ENCODE measurements around the gene HEPACAM.
A peak's percentile ranks its signal among the peaks of the same experiment; 100 is the strongest.
"Not testable (repeated sequence)": the region's sequence is repeated elsewhere in the genome, so short reads cannot be mapped to it uniquely, and the experiment has no call there.

The HEPACAM gene, protein sequence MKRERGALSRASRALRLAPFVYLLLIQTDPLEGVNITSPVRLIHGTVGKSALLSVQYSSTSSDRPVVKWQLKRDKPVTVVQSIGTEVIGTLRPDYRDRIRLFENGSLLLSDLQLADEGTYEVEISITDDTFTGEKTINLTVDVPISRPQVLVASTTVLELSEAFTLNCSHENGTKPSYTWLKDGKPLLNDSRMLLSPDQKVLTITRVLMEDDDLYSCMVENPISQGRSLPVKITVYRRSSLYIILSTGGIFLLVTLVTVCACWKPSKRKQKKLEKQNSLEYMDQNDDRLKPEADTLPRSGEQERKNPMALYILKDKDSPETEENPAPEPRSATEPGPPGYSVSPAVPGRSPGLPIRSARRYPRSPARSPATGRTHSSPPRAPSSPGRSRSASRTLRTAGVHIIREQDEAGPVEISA

DNA sequence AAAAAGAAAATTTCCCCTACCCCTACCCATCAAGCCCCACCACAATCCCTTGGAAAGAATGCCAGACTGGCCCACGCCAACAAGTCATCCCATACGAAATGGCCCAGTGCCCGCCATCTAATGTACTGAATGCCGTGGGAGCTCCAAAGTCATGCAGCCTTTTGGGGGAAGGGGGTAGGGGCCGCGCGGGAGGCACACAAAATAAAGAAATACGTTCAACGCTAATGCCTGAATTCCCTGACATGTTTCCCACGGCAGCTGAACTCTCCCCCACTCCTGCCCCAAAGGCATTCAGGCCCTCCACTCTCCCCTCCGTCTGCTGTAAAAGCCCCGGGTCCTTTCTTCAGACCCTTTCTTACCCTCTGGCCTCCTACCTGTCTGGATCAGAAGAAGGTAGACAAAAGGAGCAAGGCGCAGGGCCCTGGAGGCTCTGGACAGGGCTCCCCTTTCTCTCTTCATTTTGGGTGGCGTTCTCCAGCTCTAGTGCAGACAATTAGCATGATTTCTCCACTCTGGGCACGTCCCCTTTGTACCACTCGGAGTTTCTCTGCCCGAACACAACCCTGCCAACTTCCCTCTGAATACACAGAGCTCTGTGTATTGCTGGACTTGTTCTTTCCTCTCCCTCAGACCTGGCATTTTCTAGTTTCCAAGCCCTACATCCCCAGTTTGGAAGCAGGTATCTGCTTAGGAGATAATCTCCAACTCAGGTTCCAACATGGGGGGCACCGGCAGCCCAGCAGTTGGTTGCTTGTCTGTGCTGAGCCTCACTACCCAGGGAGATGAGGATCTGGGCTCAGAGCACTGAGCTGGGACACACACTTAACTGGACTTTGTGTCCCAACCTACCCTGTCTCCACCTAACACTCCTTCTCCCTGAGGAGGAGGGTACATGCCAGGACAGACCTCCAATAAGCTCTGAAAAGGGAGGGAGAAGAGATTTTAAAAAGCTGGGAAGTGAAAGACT, at the start of gene HEPACAM:
Gene HEPACAM (minus strand): TSS at position 500 of the 967 bp plus-strand sequence. CDS start 41 bp downstream, at position 459.
- DNase-seq (ENCODE audit: low read depth in 2 of 2) = no peak

DNA sequence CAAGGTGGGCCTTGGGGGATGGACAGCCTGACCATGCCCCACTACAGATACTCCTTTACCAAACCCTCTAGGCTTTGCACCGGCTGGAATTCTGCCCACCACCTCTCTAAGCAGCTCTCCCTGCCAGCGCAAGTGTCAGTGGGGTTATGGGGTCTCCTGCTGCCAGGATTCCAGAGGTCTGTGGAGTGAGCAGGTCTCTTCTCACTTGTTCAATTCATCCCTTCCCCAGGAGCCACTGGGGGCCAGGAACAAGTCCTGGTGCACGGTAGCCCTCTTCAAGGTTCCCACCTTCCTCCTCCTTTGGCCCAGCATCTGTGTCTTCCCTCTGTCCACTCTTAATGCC, 48.6 kb upstream of the HEPACAM start:
- no peak for DNase-seq (ENCODE audit: low read depth in 2 of 2)

DNA sequence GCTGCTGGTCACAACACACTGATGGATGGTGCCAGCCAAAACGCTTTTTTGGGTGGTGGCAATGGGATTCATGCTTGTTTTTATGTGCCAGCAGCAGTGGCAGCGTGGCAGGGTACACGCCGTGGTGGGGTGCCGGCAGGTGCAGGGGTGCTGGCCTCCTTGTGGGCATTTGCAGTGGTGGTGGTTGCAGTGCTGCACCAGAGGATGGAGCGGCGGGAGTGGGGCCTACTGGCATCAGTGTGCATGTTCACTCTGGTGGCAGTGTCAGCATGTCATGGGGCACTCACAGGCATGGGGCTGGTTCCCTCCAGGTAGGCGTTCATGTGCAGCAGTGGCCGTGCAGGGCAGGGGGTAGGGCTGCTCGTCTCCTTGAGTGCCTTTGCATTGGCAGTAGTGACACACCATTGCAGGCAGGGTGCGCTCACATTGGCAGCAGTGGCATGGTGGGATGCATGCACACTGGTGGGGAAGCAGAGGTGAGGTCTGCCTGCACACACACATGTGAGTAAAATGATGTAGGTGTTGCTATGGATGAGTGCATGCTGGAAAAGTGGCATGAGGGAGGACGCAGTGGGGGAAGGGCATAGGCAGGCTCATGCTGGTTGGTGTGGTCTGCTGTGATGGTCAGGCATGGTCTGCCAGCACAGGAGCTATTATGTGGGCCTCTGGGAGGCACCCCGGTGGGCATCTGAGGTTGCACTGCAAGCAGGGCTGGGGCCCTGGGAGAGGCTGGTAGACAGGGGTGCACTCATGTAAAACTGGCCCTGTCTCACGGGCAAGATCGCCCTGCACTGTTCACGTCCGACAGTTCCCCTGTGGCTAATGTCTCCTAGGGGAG, 48.0 kb upstream of the HEPACAM start:
- DNase-seq (ENCODE audit: low read depth in 2 of 2) = no peak

DNA sequence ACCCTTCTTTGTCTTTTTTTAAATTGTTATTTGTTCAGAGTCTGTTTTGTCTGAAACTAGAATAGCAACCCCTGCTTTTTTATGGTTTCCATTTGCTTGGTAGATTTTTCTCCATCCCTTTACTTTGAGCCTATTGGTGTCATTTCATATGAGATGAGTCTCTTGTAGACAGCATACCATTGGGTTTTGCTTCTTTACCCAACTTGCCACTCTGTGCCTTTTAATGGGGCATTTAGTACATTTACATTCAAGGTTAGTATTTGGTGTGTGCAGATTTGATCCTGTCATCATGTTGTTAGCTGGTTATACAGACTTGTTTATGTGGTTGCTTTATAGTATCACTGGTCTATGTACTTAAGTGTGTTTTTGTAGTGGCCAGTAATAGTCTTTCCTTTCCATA, 46.2 kb upstream of the HEPACAM start:
- no peak for DNase-seq (ENCODE audit: low read depth in 2 of 2)

DNA sequence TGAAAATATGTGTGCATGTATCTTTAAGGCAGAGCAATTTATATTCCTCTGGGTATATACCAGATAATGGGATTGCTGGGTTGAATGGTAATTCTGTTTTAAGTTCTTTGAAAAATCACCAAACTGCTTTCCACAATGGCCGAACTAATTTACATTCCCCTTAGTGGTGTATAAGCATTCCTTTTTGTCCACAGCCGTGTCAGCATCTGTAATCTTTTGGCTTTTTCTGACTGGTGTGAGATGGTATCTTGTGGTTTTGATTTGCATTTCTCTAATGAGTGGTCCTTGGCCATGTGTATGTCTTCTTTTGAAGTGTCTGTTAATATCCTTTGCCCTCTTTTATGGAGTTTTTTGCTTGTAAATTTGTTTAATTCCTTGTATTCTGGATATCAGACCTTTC, 42.5 kb upstream of the HEPACAM start:
- DNase-seq (ENCODE audit: low read depth in 2 of 2) = no peak

DNA sequence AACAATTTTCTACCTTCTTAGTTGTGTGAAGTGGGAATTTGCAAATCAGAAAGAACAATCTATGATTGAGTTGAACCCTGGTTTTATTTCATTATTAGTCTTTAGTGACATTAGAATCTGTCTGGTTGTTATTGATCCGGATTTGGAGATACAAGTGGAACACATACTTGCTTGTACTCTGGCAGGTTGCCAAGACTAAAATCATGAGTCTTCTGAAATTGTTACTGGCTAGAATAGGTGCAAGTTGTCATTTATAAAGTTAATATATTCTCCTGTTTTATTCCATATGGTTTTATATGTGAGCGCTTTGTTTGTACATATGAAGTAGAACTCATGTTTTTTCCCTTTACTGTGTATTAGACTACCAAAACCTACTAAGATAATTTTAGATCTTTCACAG, 41.2 kb upstream of the HEPACAM start:
- no peak for DNase-seq (ENCODE audit: low read depth in 2 of 2)

DNA sequence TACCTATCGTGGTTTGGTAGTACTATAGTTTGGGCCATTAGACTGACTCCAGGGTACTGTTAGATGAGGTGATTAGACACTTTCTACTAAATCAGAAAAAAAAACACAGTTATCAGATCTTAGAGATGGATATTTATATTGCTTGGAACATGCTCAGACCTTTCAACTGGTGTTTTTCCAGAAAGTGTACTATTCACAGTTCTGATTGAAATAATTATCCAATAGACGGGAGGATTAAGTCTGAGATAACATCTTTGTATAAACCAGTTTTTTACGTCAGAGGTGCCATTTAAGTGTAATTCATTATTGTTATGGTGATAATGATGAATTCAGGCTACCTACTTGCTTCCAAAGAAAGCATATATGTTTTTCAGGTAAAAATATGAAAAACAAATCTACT, 40.7 kb upstream of the HEPACAM start:
- DNase-seq (ENCODE audit: low read depth in 2 of 2) = no peak

DNA sequence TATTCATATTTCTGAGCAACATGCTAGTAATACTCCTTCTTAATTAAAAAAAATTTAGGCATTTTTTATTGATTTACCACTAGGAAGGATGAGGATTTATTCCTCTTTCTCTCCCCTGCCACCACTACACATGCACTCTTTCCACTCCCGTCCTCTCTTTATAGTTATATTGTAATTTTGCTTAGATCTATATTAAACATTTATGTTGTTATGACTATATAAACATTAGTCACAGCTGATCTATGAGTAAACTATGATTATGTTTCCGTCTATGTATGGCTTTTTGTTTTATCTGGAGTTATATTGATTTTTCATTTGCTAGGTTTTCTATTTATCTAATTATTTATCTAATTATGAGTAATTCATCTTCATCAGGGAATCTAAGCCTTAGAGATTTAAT, 36.0 kb upstream of the HEPACAM start:
- DNase-seq (ENCODE audit: low read depth in 2 of 2) = no peak

DNA sequence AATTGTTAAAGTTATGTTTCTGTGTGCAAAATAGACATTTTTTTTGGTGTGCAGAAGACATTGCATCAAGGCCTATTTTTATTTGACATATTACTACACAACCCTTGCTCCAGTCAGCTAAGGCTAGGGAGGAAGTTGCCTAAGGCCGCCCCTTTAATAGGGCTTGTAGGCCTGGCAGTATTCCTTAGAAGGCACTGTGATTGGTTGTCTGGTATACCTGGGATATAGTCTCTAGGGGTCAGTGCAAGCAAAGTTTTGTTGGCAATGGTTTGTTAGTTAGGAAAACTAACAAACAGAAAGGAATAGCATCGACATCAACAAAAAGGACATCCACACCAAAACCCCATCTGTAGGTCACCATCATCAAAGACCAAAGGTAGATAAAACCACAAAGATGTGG, 35.1 kb upstream of the HEPACAM start:
- DNase-seq (ENCODE audit: low read depth in 2 of 2) = no peak

DNA sequence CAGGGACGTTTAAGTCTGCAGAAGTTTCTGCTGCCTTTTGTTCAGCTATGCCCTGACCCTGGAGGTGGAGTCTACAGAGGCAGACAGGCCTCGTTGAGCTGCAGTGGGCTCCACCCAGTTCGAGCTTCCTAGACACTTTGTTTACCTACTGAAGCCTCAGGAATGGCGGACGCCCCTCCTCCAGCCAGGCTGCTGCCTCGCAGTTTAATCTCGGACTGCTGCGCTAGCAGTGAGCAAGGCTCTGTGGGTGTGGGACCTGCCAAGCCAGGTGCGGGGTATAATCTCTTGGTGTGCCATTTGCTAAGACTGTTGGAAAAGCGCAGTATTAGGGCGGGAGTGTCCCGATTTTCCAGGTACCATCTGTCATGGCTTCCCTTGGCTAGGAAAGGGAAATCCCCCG, 32.4 kb upstream of the HEPACAM start:
- DNase-seq (ENCODE audit: low read depth in 2 of 2) = not testable (repeated sequence)

DNA sequence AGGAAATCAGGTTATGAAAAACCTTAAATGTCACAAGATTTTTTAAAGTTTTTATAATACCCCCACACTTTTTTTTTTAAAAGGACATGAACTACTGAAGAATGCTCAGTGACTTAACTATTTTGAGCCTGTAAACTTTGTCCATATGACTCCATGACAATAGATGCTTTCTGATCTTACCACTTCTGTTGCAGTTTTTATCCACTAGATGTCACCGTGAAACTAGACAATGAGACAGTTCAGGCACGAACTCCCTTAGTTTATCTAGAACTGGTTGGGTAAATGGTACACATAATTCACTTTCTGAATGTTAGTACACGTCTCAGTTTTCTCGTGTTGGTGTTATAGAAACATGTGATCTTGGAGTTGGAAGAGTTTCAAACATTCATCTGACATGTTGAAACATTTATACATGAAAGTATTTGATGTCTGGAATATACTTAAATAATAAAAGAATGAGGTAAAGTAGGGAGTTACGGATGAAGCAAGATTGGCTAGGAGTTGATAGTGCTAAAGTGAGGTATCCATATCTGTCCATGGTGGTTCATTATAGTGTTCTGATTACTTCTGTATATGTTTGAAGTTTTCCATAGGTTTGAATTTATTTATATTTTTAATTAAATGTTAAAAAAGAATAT, 26.2 kb upstream of the HEPACAM start:
- DNase-seq (ENCODE audit: low read depth in 2 of 2) = no peak

DNA sequence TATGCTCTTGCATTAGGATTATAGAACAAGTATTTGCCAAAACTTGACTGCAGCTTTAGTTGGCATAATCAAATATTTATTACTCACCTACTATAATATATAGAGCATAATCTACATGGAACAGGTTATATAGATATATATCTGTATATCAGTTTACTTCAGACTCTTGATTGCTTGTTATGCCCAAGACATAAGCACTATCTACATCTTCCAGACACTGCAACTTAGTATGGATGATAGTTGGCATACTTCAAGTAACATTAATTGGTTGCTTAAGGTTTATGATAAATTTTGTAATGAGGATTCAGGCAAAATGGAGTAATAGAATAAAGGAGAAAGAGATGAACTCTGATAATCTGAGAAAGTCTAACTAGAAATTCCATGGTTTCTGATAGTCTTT, 19.2 kb upstream of the HEPACAM start:
- DNase-seq (ENCODE audit: low read depth in 2 of 2) = no peak

DNA sequence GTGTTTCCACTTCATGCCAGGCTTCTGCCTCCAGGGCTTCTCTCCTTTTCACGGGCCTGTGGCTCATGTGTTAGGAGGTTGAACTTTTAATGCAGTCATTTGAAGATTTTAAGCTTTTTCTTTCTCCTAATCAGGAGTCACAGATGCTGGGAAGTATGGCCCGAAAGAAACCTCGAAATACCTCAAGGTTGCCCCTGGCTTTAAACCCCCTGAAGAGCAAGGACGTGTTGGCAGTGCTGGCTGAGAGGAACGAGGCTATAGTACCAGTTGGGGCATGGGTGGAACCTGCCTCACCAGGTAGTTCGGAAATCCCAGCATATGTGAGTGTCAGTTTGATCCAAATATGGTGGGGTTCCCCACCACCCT, 18.7 kb upstream of the HEPACAM start:
- DNase-seq (ENCODE audit: low read depth in 2 of 2) = no peak

DNA sequence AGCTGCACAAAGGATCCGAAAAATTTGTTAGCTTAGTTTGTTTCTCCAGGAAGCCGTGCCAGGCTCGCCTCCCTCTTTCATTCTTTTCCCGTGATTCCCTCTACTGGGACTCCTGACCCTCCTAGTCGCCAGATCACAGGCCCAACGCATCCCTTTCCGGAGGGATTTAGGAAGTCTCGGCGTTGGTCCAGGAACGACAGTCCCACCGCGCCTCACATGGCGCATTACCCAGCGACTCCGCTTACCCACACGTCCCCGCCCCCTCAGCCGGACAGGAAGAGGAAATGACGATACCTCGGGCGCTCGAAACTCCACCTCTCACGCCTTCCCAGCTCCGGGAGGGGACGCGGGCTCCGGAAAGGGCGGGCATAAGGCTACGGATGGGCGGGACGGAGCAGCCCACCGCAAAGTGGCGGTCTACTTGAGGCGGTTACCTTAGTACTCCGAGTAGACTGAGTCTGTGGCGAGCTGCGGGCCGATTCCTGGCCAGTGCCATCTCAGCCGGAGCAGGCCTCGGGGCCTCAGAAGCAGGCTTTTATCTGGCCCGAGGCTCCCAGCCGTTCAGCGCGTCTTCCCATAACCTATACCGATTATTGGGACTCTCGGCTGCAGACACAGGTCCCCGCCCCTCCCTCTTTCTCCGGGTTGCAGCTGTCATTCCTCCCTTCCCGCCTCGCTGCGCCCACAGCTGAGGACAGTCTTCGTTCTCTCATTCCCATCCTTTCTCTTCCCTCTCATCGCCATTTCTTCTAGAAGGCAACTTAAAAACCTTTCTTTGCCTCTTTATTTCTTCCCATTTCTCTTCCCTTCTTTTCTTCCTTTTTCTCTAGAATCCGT, 18.1 kb upstream of the HEPACAM start, which contains the start of gene CCDC15:
Gene CCDC15 (plus strand): TSS at position 450 of the 837 bp plus-strand sequence. CDS start 531 bp downstream, outside the sequence.
- DNase-seq (ENCODE audit: low read depth in 2 of 2) = peak; percentile 91 to 93

DNA sequence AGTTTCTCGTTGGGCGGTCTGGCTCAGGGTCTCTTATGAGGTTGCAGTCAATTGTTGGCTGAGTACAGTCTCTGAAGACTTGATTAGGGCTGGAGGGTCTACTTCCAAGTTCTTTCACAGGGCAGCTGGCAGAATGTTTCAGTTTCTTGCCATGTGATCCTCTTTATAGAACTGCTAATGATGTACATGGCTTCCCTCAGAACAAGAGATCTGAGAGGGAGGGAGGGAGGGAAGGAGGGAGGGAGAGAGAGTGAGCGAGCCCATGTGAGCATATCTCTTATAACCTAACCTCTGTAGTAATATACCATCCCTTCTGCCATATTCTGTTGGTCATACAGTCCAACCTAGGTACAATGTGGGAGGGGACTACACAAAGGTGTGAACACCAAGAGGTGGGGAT, 15.5 kb upstream of the HEPACAM start:
- DNase-seq (ENCODE audit: low read depth in 2 of 2) = no peak

DNA sequence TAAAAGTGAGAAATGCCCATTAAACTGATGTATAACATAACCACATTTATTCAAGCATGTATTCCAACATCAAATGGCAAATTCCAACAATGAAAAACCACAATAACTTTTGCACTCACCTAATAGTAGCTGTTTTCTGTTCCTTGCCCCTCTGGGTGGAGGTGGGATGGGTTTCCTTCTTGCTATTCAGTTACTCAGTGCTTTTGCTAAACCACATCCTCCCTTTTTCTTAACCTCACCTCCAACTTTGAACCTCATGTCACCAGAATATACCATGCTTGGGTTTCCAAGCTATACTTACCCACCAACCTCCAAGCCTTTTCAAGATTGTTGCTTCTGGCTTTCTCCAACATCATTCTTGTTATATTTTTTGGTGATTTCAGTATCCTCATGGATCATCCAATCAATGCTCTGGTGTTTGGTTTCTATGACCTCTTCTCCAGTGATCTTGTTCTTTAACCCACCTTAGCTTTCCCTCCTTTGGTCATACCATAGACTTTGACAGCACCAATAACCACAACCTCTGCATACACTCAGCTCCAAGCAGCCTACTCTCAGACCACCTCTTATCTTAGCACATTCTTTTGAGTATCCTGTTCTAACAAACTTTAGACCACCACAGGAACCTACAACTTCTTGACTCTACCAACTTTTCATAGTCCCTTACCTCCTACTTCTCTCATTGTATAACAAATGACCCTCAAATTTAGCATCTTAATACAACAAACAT, 14.9 kb upstream of the HEPACAM start:
- no peak for DNase-seq (ENCODE audit: low read depth in 2 of 2)

DNA sequence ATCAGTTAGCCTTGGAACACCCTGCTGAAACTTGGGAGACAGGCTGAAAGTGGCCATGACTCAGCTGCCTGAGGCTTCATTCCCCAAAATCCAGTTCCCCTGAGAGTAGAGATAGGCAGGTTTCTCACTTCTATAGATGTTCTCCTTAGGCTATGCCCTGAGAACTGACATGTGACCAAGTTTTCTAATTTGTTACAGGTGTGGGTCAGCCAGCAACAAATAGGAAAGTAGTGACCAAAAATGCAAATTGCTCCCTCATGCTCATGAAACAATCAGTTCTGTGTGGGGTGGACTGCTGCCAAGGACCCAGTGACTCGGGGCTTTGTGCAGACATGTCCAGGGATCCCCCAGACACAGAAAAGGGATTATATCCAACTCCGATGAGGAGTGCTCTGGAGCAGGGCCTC, 10.9 kb upstream of the HEPACAM start:
- no peak for DNase-seq (ENCODE audit: low read depth in 2 of 2)

DNA sequence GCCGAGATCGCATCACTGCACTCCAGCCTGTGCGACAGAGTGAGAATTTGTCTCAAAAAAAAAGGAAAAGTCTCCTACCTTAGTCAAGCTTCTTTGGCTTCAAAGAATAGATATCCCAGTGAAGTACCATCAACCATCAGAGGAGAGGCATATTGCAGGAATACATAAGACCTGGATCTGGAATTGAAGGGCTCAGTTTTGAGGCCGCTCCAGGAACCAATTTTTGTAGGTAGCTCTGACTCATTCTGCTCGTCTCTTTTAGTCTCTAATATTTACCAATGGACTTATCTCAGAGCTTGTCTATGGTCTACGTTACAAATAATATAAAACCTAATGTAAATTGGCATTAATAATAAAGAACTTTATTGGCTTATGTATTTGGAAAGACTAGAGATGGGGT, 10.0 kb upstream of the HEPACAM start:
- no peak for DNase-seq (ENCODE audit: low read depth in 2 of 2)

DNA sequence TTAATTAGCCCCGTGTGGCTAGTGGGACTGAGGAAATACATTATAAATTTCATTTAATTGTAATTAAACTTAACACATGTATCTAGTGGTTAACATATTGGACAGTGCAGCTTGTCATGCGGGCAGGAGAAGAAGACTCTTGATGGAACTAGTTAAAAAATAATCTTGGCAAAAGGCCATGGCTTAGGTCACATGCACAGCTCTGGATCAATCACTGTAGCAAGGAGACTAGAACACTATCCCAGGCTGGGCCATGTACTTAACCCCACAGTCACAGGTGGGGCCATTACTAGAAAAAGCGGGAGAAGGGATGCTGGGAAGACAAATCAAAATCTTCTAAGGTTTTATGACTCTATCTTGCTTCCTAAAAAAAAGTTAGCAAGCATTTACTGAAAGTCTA, 8.7 kb upstream of the HEPACAM start:
- DNase-seq (ENCODE audit: low read depth in 2 of 2) = no peak

DNA sequence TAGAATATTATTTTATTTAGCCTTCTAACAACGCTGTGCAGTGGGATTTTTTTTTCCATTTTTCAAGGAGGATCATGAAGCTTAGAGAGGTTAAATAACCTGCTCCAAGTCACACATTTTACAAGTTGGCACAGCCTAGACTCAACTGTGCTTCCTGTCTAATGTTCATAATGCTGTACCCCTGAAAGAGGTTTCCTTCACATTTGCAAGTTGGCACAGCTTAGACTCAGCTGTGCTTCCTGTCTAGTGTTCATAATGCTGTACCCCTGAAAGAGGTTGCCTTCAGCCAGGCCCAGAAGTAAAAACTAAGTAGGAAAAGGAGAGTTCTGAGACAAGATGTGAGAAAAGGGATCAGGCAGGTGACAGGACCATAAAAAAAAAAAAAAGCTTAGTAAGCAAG, 7.9 kb upstream of the HEPACAM start:
- DNase-seq (ENCODE audit: low read depth in 2 of 2) = no peak
